ENCODE measurements around the gene SESN2.
"Not testable (repeated sequence)": the region's sequence is repeated elsewhere in the genome, so short reads cannot be mapped to it uniquely, and the experiment has no call there.

Gene SESN2

GRCh38 chr1:28288487-28288886 is 29.2 kb downstream of the SESN2 start:
- no peak for DNase-seq (ENCODE audit: low spot score)

- no peak for DNase-seq (ENCODE audit: low spot score)
Observed at GRCh38 chr1:28290851-28291250, 31.5 kb downstream of the SESN2 start.

GRCh38 chr1:28291711-28292110 is 32.4 kb downstream of the SESN2 start:
- DNase-seq (ENCODE audit: low spot score) = no peak

- DNase-seq (ENCODE audit: low spot score) = no peak
Observed at GRCh38 chr1:28295936-28296335, 36.6 kb downstream of the SESN2 start.

GRCh38 chr1:28296401-28297261 is 37.3 kb downstream of the SESN2 start:
- no peak for DNase-seq (ENCODE audit: low spot score)

- DNase-seq (ENCODE audit: low spot score) = no peak
Observed at GRCh38 chr1:28297826-28298225, 38.5 kb downstream of the SESN2 start.

- no peak for DNase-seq (ENCODE audit: low spot score)
Observed at GRCh38 chr1:28298438-28298837, 39.1 kb downstream of the SESN2 start.

GRCh38 chr1:28301368-28302174 is 42.3 kb downstream of the SESN2 start:
- DNase-seq (ENCODE audit: low spot score) = no peak

- DNase-seq (ENCODE audit: low spot score) = no peak
Observed at GRCh38 chr1:28302247-28302646, 42.9 kb downstream of the SESN2 start.

- no peak for DNase-seq (ENCODE audit: low spot score)
Observed at GRCh38 chr1:28306301-28306949, 47.1 kb downstream of the SESN2 start.

- no peak for DNase-seq (ENCODE audit: low spot score)
Observed at GRCh38 chr1:28308750-28309149, 49.4 kb downstream of the SESN2 start.

GRCh38 chr1:28309702-28310101 is 50.4 kb downstream of the SESN2 start:
- no peak for DNase-seq (ENCODE audit: low spot score)

- DNase-seq (ENCODE audit: low spot score) = no peak
Observed at GRCh38 chr1:28313702-28314546, 54.6 kb downstream of the SESN2 start.

- no peak for DNase-seq (ENCODE audit: low spot score)
Observed at GRCh38 chr1:28314547-28314941, 55.2 kb downstream of the SESN2 start.

- DNase-seq (ENCODE audit: low spot score) = no peak
Observed at GRCh38 chr1:28317014-28317413, 57.7 kb downstream of the SESN2 start.

- no peak for DNase-seq (ENCODE audit: low spot score)
Observed at GRCh38 chr1:28322194-28322593, 62.9 kb downstream of the SESN2 start.

- DNase-seq (ENCODE audit: low spot score) = no peak
Observed at GRCh38 chr1:28323720-28324119, 64.4 kb downstream of the SESN2 start.

GRCh38 chr1:28326515-28326914 is 67.2 kb downstream of the SESN2 start:
- DNase-seq (ENCODE audit: low spot score) = no peak

GRCh38 chr1:28326984-28327383 is 67.7 kb downstream of the SESN2 start:
- DNase-seq (ENCODE audit: low spot score) = no peak

GRCh38 chr1:28327431-28327830 is 68.1 kb downstream of the SESN2 start:
- DNase-seq (ENCODE audit: low spot score) = not testable (repeated sequence)

- DNase-seq (ENCODE audit: low spot score) = no peak
Observed at GRCh38 chr1:28328228-28328648, 68.9 kb downstream of the SESN2 start.
